HT1080 (cell line): Measurements from ENCODE around the gene BASP1. TPM values are rescaled to one million over a fixed set of nuclear protein-coding genes. Genes with fewer than 3 reads are reported as not detected.
A peak's percentile ranks its signal among the peaks of the same experiment; 100 is the strongest.

Experiments used
- DNase-seq: peaks from one replicate; pipeline ENCODE4 v3.0.0-alpha.2; 2015; ENCODE audit warnings: low read depth
- total RNA-seq: library from RNA; depleted of rRNA; stranded (reverse); fragments of >200 nt; shearing (Covaris generic); gene quantifications from 2 replicates; pipeline ENCODE4 v1.2.3, GENCODE V29; 2014

Gene BASP1
- total RNA-seq, 1 experiment from 2014 or later = 149 TPM

- no peak for DNase-seq
Observed at GRCh38 chr5:17222664-17223063, 5.2 kb downstream of the BASP1 start.

DNA sequence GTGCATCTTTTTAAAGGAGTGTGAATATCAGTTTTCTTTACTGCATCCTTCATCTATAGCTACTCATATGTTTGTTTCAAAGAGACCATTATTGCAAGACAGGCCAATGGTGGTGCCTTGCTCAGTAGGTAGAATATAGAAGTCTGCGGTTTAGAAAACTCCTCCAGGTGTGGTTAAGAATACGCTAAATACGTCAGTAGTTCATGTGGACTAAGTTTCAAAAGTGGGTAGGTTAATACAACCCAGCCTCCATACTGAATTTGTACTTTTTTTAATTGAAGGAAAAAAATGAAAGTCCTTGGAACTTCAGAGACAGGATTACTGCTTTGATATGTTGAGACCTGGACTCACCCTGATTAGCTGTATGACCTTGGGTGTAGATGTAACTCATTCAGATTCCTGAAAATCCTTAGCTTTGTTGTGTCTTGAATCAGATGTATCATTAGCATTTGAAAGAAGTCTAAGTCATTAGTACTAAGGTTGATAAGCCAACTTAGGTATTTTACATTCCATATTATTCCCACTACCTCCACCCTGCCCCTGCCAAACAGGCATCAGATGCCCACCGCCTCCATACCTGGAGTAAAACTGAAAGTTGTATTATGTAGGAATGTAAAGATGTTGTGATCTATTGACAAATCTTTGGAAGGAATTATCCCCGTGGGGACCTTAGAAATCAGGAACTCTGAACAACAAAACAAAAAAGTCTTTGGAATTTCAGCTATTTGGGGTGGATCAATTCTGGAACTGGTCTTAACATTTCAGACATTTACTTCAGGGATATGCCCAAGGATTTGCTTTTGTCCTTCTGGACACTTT is 6.1 kb downstream of the BASP1 start:
- no peak for DNase-seq

- DNase-seq = peak; percentile 27
Observed at GRCh38 chr5:17224858-17225511, 7.6 kb downstream of the BASP1 start.

DNA sequence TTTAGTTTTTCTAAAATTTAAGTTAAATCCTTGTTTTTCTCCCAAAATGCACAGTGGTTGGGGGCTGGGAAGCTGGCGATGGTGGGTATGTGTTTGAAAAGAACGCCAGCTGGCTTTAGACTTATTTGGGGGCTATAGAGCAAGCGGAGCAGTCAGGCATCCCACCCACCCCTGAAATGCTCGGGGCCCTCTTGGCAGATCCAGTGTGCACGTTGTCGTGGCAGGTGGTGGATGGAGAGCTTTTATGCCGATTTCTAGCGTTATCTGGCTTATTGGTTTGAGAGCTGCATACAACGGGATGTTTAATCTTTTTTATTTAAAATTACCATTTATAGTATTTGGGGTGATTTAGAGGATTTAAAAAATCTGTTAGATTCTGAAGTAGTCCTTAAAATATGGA is 8.1 kb downstream of the BASP1 start:
- DNase-seq = no peak

DNA sequence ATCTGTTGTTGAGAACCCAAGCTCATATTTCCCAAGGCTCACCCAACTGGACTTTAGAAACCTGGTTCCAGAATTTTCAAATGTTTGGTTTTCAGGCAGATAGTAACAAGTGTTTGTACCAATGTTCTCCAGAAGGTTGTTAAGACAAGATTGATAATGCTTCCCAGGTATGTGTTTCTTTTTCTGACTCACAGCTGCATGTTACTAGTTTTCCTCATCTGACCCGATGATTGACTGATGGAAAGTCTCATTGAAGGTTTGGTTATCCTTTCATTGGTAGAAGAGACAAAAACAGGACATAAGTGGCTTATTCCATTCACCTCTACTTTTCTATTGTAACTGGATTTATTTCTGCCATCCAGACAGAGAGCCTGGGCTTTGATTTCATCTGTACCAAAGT is 10.4 kb downstream of the BASP1 start:
- DNase-seq = no peak

DNA sequence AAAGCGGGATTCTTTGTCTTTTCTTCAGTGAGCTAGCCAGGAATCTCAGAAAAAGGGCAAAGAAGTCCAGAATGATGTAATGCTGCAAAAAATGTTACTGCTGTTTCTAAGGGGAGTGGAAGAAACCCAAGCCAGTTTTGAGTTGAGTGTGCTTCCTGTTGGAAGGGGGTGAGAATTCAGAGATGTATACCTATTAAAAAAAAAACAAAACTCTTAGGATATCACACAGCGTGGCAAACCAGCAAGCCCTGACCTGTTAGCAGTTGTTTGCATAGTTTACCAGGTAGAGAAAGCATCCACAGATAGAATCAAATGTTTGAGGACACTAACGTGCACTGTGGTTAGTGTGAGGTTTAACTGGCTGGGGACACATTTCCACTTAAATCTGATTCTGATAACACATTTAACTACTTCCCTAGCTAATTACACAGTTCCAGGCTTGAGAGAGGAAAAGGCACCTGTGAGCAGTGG is 11.4 kb downstream of the BASP1 start:
- no peak for DNase-seq

DNA sequence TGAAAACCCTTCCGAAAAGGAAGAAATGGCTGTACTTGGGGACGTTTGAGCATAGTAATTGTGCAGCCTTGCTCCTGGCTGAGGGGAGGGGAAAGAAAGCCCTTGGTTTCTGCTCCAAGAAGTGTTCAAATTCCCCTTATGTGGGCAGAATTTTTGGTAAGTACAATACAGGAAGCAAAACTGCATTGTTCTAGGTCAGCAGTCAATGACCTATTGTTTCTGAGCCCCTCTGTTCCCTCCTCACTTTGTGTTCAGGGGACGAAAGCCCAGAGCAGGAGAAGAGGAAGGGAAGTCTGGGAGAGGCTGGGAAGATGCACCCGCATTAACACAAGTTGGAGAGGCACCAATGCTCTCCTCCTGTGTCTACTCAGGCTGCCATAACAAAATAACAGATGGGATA is 11.9 kb downstream of the BASP1 start:
- no peak for DNase-seq

DNA sequence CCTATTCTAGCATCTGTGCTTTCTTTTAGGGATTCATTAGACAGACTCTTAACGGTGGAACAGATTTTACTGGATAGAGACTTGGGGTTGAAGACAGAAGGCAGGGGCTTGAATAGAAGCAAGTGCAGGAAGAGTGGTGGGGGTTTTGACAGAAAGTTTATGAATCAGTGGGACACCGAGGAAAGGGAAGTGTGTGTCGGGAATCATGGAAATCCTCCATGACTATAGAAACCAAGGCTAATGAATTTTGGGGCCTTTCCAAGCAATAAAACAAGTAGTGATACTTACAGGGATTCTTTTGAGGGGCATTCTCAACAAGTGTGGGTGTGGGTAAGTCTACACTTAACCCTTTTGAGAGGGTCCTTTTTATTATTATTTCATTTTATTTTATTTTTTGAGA is 12.8 kb downstream of the BASP1 start:
- DNase-seq = no peak

- no peak for DNase-seq
Observed at GRCh38 chr5:17230808-17231525, 13.5 kb downstream of the BASP1 start.

GRCh38 chr5:17232405-17232804 is 15.0 kb downstream of the BASP1 start:
- no peak for DNase-seq

DNA sequence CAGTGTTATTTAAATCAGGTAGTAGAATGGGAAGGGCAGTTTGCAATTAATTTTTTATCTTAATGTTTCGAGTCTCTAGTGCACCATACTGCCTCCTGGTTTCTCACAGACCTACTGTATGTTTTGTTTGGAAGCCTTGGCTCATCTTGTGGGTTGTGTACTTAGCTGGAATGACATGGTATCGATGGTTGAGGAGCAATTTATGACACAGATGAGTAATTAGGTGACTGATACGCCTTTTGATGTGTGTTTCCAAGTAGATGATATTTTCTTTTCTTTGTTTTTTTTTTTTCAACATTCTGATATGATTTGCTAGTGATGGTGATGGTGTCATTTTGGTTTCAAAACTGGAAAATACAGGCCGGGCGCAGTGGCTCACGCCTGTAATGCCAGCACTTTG is 16.1 kb downstream of the BASP1 start:
- DNase-seq = no peak

DNA sequence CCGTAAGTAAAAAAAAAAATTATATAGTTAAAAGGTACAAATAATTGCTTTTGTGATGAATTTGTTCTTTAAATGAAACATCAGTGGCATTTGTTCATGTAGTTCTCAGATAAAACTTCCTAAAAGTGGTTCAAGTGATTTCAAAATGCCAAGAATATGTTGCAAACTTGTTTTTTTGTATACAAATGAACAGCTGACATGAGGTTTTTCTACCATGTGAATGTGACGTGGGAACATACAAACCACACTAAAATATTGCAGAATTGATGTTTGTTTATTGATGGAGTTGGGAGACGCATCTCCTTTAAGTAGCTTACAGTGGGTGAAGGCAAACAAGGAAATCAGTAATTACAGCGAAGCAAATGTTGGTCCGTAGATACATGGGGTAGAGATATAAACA is 16.9 kb downstream of the BASP1 start:
- DNase-seq = no peak

DNA sequence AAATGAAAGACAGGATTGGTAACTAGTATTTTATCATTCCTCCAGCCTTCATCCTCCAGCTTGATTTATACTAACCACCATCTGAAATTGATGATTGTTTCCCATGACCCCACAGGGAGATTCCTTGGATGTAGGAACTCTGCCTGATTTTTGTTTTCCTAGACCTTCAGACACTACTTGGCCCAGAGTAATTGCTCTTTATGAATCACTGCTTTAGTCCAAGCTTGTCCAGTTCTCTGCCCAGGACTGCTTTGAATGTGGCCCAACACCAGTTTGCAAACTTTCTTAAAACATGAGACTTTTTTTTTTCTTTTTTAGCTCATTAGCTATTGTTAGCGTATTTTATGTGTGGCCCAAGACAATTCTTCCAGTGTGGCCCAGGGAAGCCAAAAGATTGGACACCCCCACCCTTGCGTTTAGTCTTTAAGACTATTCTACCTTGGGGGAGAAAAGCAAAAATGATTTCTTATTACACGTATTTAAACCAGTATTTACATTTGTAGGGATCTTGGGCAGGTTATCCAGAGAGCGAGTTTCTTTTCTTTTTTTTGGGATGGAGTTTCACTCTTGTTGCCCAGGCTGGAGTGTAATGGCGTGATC is 18.4 kb downstream of the BASP1 start:
- no peak for DNase-seq

GRCh38 chr5:17238521-17239041 is 21.1 kb downstream of the BASP1 start:
- DNase-seq = peak; percentile 82

GRCh38 chr5:17239953-17240352 is 22.5 kb downstream of the BASP1 start:
- no peak for DNase-seq

GRCh38 chr5:17240487-17240886 is 23.1 kb downstream of the BASP1 start:
- DNase-seq = no peak

DNA sequence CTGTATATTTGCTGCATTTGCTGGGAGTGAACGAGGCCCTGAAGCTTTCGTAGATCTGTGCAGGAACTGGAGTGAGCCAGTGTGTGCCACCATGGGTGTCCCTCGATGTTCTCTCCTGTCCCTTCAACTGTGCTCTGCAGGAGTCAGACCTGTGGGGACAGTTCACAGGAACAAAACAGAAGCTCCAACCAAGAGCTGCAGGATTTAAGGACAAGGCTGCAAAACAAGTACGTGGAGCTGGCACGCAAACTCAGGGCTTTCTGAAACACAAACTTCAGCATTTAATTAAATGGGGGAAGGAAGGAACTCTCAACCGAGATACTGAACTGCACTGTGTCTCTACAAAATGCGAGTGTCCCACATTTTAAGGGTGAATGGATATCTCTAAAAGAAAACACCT is 24.2 kb downstream of the BASP1 start:
- DNase-seq = no peak

- DNase-seq = no peak
Observed at GRCh38 chr5:17243287-17244063, 26.0 kb downstream of the BASP1 start.

DNA sequence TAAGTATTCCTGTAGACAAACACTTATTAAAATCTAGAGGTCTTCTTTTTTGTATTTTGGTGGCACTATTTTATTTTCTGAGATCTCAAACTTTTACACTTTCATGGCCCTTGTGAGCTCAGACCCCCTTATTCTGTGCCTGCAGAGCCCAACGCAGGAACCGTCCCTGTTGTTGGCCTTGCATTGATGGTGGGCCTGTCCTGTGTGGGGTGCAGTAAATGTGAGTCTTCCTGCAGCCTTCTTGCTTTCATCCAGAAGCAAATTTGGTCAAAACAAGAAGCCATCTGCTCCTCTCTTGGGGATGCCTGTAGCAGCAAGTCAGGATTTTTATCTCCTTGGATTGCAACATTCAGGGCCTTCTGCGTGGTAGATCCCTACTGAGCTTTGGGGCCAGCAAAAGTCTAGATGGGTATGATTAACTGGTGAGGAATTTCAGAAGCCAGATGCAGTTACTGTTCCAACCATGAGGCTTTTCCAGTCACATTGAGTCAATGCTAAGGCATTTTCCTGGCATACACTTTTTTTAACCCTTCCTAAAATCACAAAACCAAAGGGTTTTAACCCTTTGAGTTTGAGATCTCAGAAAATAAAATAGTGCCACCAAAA is 31.7 kb downstream of the BASP1 start:
- peak; percentile 99 for DNase-seq

DNA sequence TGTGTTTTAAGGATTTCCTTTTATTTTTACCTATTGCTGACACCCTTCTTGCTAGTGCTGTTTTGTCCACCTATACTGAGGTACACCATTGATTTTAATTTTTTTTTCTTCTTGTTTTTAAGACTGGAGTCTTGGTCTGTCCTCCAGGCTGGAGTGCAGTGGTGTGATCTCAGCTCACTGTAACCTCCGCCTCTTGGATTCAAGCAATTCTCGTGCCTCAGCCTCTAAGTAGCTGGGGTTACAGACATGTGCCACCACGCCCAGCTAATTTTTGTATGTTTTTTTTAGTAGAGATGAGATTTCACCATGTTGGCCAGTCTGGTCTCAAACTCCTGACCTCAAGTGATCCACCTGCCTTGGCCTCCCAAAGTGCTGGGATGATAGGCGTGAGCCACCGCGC is 32.4 kb downstream of the BASP1 start:
- DNase-seq = peak; percentile 49
